ENCODE measurements around the gene PTPRJ. TPM values are rescaled to one million over a fixed set of nuclear protein-coding genes. Genes with fewer than 3 reads are reported as not detected.

The PTPRJ gene
- total and polyA plus RNA-seq, 9 of the 15 experiments (the other 6 are each of a cell fraction or from before 2014, with no cell fraction given): 0.56 to 10.7 (median 4.8) TPM

- CTCF ChIA-PET (ENCODE audit: low intra/inter-chr PET ratio): no interaction called here
- POLR2A ChIA-PET: interaction anchor here (0.6 to 1.3 kb wide), 5 partner anchors 9 to 35 kb away, joined by 3 to 9 read pairs (median 4); no protein-coding TSS in a partner anchor
- no peak for DNase-seq (ENCODE audit: extremely low read depth in 1 of 4, low spot score in 3 of 4)
- BruUV-seq (replicated peaks): no TSS peak
- peak overlapping the region; percentile 82 for H2AFZ ChIP-seq (ENCODE audit: low read depth, low read length)
- intact Hi-C loops (cut with micrococcal nuclease) (no loop called here), in situ Hi-C loops (cut with MboI) (no loop called here)
- H3K9me1 ChIP-seq (ENCODE audit: control insufficient read depth, insufficient read depth, low read length): no peaks in the 10 kb centered on the region
- no peak overlapping the region for H3K27ac ChIP-seq (ENCODE audit: extremely low read depth, low read depth, low read length)
- H3K4me1 ChIP-seq (replicated peaks in 1 of 2; ENCODE audit: control insufficient read depth in 2 of 2, insufficient read depth in 2 of 2, low read length in 2 of 2): peaks cover 2 to 6% of the 10 kb centered on the region in 2 experiments; a peak in 2 of 5 replicates
- no peak overlapping the region for H3K9ac ChIP-seq (ENCODE audit: insufficient read depth in 1 of 2, low read depth in 2 of 2, low read length in 2 of 2)
- peak; percentile 85 for ATAC-seq
- no peaks in the 10 kb centered on the region for H4K20me1 ChIP-seq (replicated peaks; ENCODE audit: control insufficient read depth, insufficient read depth, low read length)
- H3K79me2 ChIP-seq (ENCODE audit: control insufficient read depth, insufficient read depth, low read length): no peaks in the 10 kb centered on the region
- WGBS (ENCODE audit: insufficient coverage, low coverage, missing lambda C conversion rate): 73% methylated on average over 4 of the region's 4 CpGs
- H3K9me3 ChIP-seq (replicated peaks; ENCODE audit: control insufficient read depth, insufficient read depth, low read depth, low read length): no peaks in the 10 kb centered on the region
- no peaks in the 10 kb centered on the region for H3K36me3 ChIP-seq (ENCODE audit: control insufficient read depth, insufficient read depth, low read length)
- H3K4me2 ChIP-seq (ENCODE audit: insufficient read depth, low read length): 0 out of 2 replicates have a peak overlapping the region, but pooled peaks have one; percentile 5
- H3K4me3 ChIP-seq: no peak overlapping the region
- H3K27me3 ChIP-seq (ENCODE audit: control insufficient read depth in 2 of 2, insufficient read depth in 2 of 2, low read length in 2 of 2): no peaks in the 10 kb centered on the region
- FAIRE-seq: peak; percentile 58
- TF ChIP-seq SMAD4 (CRISPR knock-in tag; conservative IDR thresholded peaks at IDR 0.05) (no peak), SIX5 (IDR thresholded peaks at IDR 0.05; ENCODE audit: borderline replicate concordance in 1 of 2, insufficient read depth in 1 of 2, low read depth in 1 of 2, low read length in 2 of 2) (peak; percentile 34 to 38; a peak in 1 of 4 replicates), ZNF592 (IDR thresholded peaks at IDR 0.05) (no peak), EHMT2 (IDR thresholded peaks at IDR 0.05) (0 out of 2 replicates have a peak, but pooled peaks have one; percentile 20), KAT2B (IDR thresholded peaks at IDR 0.05; ENCODE audit: low read depth, low read length) (no peak), RREB1 (CRISPR knock-in tag; IDR thresholded peaks at IDR 0.05) (no peak), MTA1 (IDR thresholded peaks at IDR 0.05; ENCODE audit: borderline replicate concordance) (no peak), CBFA2T2 (conservative IDR thresholded peaks at IDR 0.05) (no peak)
These were observed 25.2 kb upstream of the PTPRJ start for GRCh38 chr11:47955061-47955755.

Measured in K562 (cell line).